Stimulated activated naive CD8-positive, alpha-beta T cell treated with anti-CD3 and anti-CD28 coated beads, Interleukin-15, amount 100 ng/mL, for 72 hours (primary cell): ENCODE data around the gene HEATR9.

Source experiments
- ATAC-seq: fragments of 150-1000 bp; cut with Tn5 transposase; 2 replicates; pipeline ENCODE4 v1.10.0; 2021; ENCODE audit warnings: mild to moderate bottlenecking, moderate library complexity
- DNase-seq, 2 donors: peaks; one replicate each; pipeline ENCODE4 v3.0.0; 2021 to 2022
- H3K27ac Mint-ChIP-seq, 2 donors: one replicate each; pipeline ENCODE4 v1.8.0; 2022; ENCODE audit warnings: mild to moderate bottlenecking in 2 of 2, mixed read lengths in 2 of 2, moderate library complexity in 2 of 2
- H3K27me3 Mint-ChIP-seq: one replicate; pipeline ENCODE4 v1.8.0; 2022; ENCODE audit warnings: mixed read lengths
- H3K4me1 Mint-ChIP-seq: one replicate; pipeline ENCODE4 v1.8.0; 2022; ENCODE audit warnings: mild to moderate bottlenecking, mixed read lengths
- H3K4me3 Mint-ChIP-seq, 2 donors: one replicate each; pipeline ENCODE4 v1.8.0; 2022; ENCODE audit warnings: mild to moderate bottlenecking in 2 of 2, mixed read lengths in 2 of 2, moderate library complexity in 1 of 2
- H3K9me3 Mint-ChIP-seq, 2 donors: one replicate each; pipeline ENCODE4 v1.8.0; 2022; ENCODE audit warnings: mixed read lengths in 2 of 2

Gene HEATR9

DNA sequence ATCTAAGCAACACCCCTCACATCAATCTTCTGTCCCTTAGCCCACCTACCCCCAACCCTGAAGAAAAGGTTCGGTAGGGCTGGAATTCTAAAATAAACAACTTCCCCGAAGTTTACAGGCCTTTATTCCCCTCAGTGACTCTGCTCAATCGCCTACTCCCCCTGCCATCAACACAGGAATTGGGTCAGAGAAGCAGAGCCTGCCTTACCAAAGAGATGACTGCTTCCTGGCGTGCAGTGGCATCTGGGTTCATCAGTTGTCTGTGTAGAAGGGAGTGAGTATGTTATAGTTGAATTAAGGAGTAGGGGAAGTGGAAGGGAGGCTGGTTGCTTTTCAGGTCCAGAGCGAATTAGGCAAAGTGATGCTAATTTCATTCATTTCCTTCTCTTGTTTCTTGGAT, 12.7 kb downstream of the HEATR9 start:
- no peak for DNase-seq
- H3K4me1 Mint-ChIP-seq = peaks cover 9% of the 10 kb centered on the region
- no peaks in the 10 kb centered on the region for H3K27me3 Mint-ChIP-seq
- H3K27ac Mint-ChIP-seq = no peak overlapping the region
- H3K4me3 Mint-ChIP-seq = no peak overlapping the region
- H3K9me3 Mint-ChIP-seq = no peaks in the 10 kb centered on the region
- no peak for ATAC-seq

DNA sequence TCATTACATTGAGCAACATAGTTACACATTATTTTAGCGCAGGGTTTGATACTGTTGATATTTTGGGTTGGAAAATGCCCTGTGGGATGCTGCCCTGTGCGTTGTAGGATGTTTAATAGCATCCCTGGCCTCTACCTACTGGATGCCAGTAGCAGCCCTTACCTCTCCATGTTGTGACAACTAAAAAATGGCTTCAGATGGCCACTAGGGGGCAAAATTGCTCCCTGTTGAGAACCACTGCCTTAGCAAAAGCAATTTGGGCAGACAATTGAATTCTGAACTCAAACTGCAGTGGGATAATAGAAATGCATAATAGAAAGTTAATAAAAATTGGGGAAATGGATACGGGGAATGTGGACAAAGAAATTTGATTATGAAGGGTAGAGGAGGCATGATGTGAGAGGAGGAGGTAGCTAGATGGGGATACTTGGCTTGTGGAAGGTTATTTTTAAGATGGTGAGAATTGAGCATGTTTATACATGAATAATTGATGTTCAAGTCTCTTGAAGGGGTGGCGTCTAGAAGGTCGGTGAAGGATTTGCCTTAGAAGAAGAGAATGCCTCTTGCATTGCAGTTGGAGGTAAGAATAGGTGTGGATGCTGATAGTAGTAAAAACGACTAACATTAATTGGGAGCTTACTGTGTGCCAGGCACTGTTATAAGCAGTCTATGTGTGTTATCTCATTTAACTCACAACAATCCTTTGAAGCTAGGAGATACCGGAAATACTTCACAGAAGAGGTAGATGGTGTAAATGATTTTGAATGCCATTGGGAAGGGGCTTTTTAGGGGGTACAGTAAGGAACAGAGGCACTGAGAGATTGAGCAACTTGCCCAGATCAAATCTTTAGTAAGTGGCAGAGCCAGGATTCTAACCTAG, 19.0 kb downstream of the HEATR9 start:
- no peaks in the 10 kb centered on the region for H3K27me3 Mint-ChIP-seq
- DNase-seq (peak; percentile 59 to 67), ATAC-seq (peak; percentile 89)
- no peaks in the 10 kb centered on the region for H3K9me3 Mint-ChIP-seq
- H3K4me1 Mint-ChIP-seq = peaks cover 8% of the 10 kb centered on the region
- peak overlapping the region in 1 of 2 donors; percentile 44 for H3K27ac Mint-ChIP-seq
- no peak overlapping the region for H3K4me3 Mint-ChIP-seq

DNA sequence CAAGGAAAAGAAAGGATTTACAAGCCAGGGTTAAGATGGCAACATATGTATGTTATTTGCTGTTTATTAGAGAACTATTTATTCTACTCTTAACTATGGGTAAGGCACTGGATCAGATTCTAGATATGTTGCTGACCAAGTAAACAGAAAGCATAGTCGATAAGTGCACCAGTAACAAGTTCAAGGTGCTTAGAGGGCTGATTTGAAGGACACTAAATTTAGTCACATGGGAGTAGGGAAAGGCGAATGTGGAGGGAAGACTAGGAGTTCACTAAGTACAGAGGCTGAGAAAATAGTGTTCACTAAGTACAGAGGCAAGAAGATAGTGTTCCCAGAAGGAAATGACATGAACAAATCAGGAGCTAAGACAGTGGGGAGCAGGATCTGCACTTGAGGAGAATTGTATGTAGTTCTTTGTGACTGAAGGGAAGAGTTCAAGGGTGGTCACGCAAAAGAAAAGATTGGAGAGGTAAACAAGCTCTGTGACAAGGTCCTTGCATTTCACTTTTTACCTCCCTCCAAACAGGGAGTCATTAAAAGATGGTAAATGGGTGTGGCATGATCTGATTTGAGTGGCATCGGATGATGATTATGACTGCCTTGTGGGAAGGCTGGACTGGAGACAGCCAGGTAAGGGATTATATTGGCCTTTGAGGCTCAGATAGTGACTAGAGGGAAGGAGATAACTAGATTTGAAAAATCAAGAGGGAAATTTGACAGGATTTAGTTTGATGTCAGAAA, 20.9 kb downstream of the HEATR9 start:
- ATAC-seq = no peak
- DNase-seq = no peak
- no peaks in the 10 kb centered on the region for H3K27me3 Mint-ChIP-seq
- H3K27ac Mint-ChIP-seq = no peak overlapping the region
- no peaks in the 10 kb centered on the region for H3K9me3 Mint-ChIP-seq
- H3K4me3 Mint-ChIP-seq = no peak overlapping the region
- H3K4me1 Mint-ChIP-seq = peaks cover 13% of the 10 kb centered on the region

- no peaks in the 10 kb centered on the region for H3K9me3 Mint-ChIP-seq
- ATAC-seq (no peak), DNase-seq (no peak)
- no peak overlapping the region for H3K4me3 Mint-ChIP-seq
- no peaks in the 10 kb centered on the region for H3K27me3 Mint-ChIP-seq
- no peak overlapping the region for H3K27ac Mint-ChIP-seq
- peaks cover 13% of the 10 kb centered on the region for H3K4me1 Mint-ChIP-seq
Measured at GRCh38 chr17:35847006-35847405, 21.7 kb downstream of the HEATR9 start.

DNA sequence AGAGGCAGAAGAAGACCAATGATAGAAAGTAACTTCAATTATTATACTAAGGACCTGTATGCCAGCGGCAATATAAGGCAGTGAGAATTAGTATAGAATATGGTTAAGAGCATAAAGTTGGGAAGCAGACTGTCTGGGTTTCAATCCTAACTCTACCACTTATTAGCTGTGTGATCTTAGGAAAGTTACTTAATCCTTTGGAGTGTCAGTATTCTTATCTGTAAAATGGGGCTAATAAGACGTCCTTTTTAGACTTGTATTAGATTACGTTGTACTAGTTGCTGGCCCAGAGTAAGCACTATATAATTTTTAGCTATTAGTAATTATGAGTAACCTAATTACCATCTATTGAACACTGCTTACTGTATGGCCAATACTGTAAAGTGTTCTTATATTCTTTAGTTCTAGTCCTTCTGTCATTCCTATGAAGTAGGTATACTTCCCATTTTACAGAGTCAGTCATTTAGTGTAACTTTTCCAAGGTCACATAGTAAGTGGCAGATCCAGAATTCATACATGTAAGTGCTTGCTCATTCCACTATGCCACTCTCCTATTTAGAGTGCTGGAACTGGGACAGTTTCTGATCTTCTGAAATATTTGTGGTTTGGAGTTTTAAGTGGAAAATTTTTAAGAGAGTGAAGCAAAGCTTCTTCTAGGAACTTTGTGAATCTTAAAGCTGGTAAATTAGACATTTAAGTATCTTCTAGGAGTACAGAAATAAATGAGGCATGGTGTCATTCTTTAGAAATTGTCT, 22.5 kb downstream of the HEATR9 start:
- no peaks in the 10 kb centered on the region for H3K9me3 Mint-ChIP-seq
- ATAC-seq (no peak), DNase-seq (no peak)
- no peaks in the 10 kb centered on the region for H3K27me3 Mint-ChIP-seq
- peaks cover 13% of the 10 kb centered on the region for H3K4me1 Mint-ChIP-seq
- H3K27ac Mint-ChIP-seq = no peak overlapping the region
- H3K4me3 Mint-ChIP-seq = no peak overlapping the region

DNA sequence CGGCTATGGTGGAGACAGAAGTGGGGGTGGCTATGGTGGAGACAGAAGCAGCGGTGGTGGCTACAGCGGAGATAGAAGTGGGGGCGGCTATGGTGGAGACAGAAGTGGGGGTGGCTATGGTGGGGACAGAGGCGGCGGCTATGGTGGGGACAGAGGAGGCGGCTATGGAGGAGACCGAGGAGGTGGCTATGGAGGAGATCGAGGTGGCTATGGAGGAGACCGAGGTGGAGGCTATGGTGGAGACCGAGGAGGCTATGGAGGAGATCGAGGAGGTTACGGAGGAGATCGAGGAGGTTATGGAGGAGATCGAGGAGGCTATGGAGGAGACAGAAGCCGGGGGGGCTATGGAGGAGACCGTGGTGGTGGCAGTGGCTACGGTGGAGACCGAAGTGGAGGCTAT, 24.1 kb downstream of the HEATR9 start:
- no peak for DNase-seq
- no peak overlapping the region for H3K4me3 Mint-ChIP-seq
- H3K4me1 Mint-ChIP-seq = peaks cover 8% of the 10 kb centered on the region
- ATAC-seq = no peak
- no peaks in the 10 kb centered on the region for H3K9me3 Mint-ChIP-seq
- no peaks in the 10 kb centered on the region for H3K27me3 Mint-ChIP-seq
- peak overlapping the region in 1 of 2 donors; percentile 8 for H3K27ac Mint-ChIP-seq

DNA sequence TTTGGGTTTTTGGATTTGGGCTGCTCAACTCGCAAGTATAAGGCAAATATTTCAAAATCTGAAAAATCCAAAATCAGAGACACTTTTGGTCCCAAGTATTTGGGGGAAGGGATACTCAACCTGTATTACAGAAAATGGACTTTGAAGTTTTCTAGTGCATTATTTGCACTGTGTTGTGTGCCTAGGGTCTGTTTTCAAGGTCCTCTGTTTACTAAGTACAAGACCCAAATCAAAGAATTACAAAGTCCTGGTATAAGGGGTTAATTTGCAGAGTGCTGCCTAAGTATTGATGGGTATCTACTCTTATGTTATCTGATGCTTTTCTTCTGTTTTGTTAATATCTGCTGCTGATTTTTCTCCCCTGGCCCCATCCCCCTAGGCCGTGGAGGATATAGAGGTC, 25.0 kb downstream of the HEATR9 start:
- Mint-ChIP-seq H3K27ac (peak overlapping the region in 1 of 2 donors; percentile 72), H3K9me3 (no peaks in the 10 kb centered on the region)
- no peak for DNase-seq

DNA sequence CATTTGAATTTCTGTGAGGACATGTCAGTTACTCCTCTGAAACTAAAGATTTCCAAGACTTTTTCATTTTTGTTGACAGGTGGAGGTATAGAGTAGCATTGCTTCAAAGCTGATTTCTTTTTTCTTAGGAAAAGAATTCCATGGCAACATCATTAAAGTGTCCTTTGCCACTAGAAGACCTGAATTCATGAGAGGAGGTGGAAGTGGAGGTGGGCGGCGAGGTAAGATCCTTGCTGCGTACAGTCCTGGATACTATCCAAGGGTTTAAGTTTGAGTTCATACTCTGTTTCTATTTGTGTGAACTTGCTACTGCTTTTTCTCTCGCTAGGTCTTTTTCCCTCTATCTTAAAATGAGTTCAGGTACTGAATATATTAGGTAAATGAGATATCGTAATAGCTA, 26.5 kb downstream of the HEATR9 start:
- Mint-ChIP-seq H3K27me3 (no peaks in the 10 kb centered on the region), H3K4me1 (peaks cover 6% of the 10 kb centered on the region), H3K27ac (peak overlapping the region in 1 of 2 donors; percentile 52), H3K9me3 (no peaks in the 10 kb centered on the region), H3K4me3 (no peak overlapping the region)
- no peak for DNase-seq
- no peak for ATAC-seq

More for the DNA sequence above, 25.0 kb downstream of the HEATR9 start:
- peaks cover 6% of the 10 kb centered on the region for H3K4me1 Mint-ChIP-seq
- no peaks in the 10 kb centered on the region for H3K27me3 Mint-ChIP-seq
- no peak for ATAC-seq
- no peak overlapping the region for H3K4me3 Mint-ChIP-seq

DNA sequence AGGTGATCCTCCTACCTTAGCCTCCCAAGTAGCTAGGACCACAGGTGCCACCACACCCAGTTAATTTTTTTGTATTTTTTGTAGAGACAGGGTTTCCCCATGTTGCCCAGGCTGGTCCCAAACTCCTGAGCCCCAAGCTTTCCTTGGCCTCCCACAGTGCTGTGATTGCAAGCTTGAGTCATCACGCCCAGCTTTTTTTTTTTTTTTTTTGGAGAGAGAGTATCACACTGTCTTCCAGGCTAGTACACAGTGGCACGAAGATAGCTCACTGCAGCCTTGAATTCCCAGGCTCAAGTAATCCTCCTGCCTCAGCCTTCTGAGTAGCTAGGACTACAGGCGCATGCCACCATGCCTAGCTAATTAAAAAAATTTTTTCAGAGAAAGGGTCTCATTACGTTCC, 27.2 kb downstream of the HEATR9 start:
- no peaks in the 10 kb centered on the region for H3K9me3 Mint-ChIP-seq
- peaks cover 6% of the 10 kb centered on the region for H3K4me1 Mint-ChIP-seq
- no peaks in the 10 kb centered on the region for H3K27me3 Mint-ChIP-seq
- peak overlapping the region in 1 of 2 donors; percentile 78 for H3K27ac Mint-ChIP-seq
- no peak overlapping the region for H3K4me3 Mint-ChIP-seq
- DNase-seq (no peak), ATAC-seq (no peak)

DNA sequence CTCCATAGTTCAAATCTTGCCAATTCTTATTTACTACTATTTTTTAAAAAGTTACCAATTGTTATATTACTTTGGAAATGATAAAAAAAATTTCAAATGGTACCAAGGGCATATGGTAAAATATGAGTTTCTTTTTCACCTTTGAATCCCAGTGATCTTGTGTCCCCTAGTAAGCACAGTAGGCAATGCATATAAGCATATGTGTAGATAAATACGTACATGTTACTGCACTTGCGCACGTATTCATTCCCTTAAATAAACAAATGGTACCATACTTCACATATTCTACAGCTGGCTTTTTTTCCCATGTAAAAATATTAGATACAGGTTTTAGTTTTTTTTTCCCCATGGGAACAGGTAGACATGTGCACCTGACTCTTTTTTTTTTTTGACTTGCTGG, 27.6 kb downstream of the HEATR9 start:
- DNase-seq (no peak), ATAC-seq (no peak)
- Mint-ChIP-seq H3K27me3 (no peaks in the 10 kb centered on the region), H3K4me1 (peaks cover 6% of the 10 kb centered on the region), H3K9me3 (no peaks in the 10 kb centered on the region), H3K4me3 (no peak overlapping the region), H3K27ac (peak overlapping the region in 1 of 2 donors; percentile 78)

GRCh38 chr17:35825206-35825605, 43.5 kb downstream of the HEATR9 start:
- Mint-ChIP-seq H3K9me3 (no peaks in the 10 kb centered on the region), H3K27ac (no peak overlapping the region)

GRCh38 chr17:35821308-35821707, 47.4 kb downstream of the HEATR9 start:
- DNase-seq (no peak), ATAC-seq (no peak)
- Mint-ChIP-seq H3K4me3 (no peak overlapping the region), H3K9me3 (no peaks in the 10 kb centered on the region), H3K27ac (no peak overlapping the region), H3K4me1 (peaks cover 22% of the 10 kb centered on the region), H3K27me3 (no peaks in the 10 kb centered on the region)

More at GRCh38 chr17:35825206-35825605, 43.5 kb downstream of the HEATR9 start:
- ATAC-seq = no peak
- DNase-seq = no peak
- H3K4me3 Mint-ChIP-seq = no peak overlapping the region
- peaks cover 14% of the 10 kb centered on the region for H3K4me1 Mint-ChIP-seq
- no peaks in the 10 kb centered on the region for H3K27me3 Mint-ChIP-seq

DNA sequence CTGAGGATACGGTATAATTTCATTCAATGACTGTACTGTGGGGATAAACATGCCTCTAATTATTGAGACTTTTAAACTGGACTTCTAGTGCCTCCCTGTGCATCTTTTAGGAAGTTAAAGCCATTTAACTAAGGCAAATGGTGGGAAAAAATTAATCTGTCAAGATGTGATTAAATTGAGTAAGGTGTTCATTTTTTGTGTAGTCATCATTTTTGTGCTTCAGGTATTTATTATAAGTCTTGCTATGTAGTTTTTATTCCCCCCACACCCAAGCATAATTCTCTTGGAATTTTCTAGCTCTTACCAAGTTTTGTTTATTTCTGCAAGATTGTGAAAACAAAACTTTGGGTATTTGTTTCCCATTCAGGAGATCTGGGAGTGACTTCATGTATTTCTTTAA, 49.2 kb downstream of the HEATR9 start:
- Mint-ChIP-seq H3K4me1 (peaks cover 40% of the 10 kb centered on the region), H3K4me3 (no peak overlapping the region), H3K27ac (no peak overlapping the region), H3K9me3 (no peaks in the 10 kb centered on the region), H3K27me3 (no peaks in the 10 kb centered on the region)
- ATAC-seq (no peak), DNase-seq (no peak)

GRCh38 chr17:35817196-35817595, 51.5 kb downstream of the HEATR9 start:
- no peaks in the 10 kb centered on the region for H3K27me3 Mint-ChIP-seq

DNA sequence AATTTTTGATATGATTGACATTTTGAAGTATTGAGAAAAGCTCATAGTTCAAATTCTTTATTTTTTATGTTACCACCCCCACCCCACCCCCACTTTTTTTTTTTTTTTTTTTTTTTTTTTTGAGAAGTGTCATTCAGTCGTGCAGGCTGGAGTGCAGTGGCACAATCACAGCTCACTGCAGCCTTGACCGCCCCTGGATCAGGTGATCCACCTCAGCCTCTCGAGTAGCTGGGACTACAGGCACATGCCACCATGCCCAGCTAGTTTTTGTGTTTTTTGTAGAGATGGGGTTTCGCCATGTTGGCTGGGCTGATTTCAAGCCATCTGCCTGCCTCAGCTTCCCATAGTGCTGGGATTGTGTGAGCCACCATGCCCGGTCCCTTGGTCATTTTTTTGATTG, 52.0 kb downstream of the HEATR9 start:
- Mint-ChIP-seq H3K9me3 (no peaks in the 10 kb centered on the region), H3K27ac (no peak overlapping the region), H3K27me3 (no peaks in the 10 kb centered on the region), H3K4me3 (no peak overlapping the region), H3K4me1 (peaks cover 54% of the 10 kb centered on the region)
- no peak for DNase-seq
- ATAC-seq = no peak

More at GRCh38 chr17:35817196-35817595, 51.5 kb downstream of the HEATR9 start:
- no peak for DNase-seq
- no peak for ATAC-seq
- H3K27ac Mint-ChIP-seq = no peak overlapping the region
- peaks cover 50% of the 10 kb centered on the region for H3K4me1 Mint-ChIP-seq
- H3K4me3 Mint-ChIP-seq = no peak overlapping the region
- no peaks in the 10 kb centered on the region for H3K9me3 Mint-ChIP-seq
